IPS-18c (cell line): ENCODE measurements around the gene GPR151.
"Not testable (repeated sequence)": the region's sequence is repeated elsewhere in the genome, so short reads cannot be mapped to it uniquely, and the experiment has no call there.

Experiments used
- H3K4me3 ChIP-seq: 2 replicates; pipeline ENCODE4 v1.7.0; 2013; ENCODE audit warnings: low read depth, mild to moderate bottlenecking, low read length, moderate library complexity; ENCODE audit not compliant: insufficient read depth
- H3K9me3 ChIP-seq: one replicate; pipeline ENCODE4 v1.6.1; 2013; ENCODE audit warnings: mild to moderate bottlenecking, low read length, moderate library complexity; ENCODE audit not compliant: control insufficient read depth, insufficient read depth

Gene GPR151

DNA sequence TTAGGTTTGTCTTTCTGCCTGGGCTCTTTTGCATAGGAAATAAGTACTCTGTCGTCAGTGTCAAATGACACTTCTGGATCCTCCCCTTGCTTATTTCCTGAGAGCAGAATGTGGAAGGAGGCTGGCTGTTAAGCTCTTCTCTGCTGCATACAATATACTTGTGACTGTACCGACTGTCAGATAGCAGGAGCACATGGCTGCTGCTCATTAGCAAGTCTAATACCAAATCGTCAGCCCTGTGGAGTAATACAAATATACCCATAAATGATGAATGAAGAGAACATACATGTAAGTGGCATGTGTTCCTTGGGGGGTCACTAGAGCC lies at the start of gene GPR151:
Gene GPR151 (minus strand): TSS at position 40 of the 325 bp plus-strand sequence. CDS start 77 bp downstream, outside the sequence.
- Histone ChIP-seq H3K4me3 (no peak within 1 kb of the TSS), H3K9me3 (no peaks in the 10 kb centered on the region)

DNA sequence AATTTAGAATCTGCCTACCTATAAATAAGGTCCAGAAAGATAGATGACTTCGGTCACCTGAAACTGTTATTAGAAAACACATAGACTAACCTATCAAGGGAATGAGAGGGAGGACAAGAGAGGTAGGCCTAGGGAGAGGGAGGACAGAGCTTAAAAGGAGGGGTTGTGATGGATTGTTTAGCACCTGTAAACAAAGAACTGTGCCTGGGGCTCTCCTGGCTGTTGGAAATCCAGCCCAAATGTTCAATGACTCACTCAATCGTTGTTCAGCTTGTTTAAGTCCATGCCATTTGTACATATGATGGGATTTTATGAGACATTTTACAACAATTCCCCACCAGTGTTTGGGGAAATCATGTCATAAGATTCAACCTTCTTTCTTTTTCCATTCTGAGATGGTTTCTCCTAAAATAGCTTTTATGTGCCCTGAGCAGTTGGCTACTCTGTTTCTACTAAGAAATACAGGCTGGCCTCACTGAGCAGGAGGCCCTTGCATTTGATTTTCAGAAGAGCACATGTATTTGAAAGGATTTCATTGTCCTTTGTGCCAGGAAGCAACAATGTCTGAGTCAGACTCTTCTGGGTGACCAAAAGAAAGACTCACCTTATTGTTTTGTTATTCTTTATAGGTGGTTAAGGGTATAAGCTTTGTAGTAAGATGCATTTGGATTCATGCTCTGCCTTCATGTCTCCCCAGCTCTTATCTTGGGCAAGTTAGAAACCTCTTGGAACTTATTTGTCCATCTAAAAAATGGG lies 48.2 kb upstream of the GPR151 start:
- Histone ChIP-seq H3K9me3 (no peaks in the 10 kb centered on the region), H3K4me3 (no peak overlapping the region)

DNA sequence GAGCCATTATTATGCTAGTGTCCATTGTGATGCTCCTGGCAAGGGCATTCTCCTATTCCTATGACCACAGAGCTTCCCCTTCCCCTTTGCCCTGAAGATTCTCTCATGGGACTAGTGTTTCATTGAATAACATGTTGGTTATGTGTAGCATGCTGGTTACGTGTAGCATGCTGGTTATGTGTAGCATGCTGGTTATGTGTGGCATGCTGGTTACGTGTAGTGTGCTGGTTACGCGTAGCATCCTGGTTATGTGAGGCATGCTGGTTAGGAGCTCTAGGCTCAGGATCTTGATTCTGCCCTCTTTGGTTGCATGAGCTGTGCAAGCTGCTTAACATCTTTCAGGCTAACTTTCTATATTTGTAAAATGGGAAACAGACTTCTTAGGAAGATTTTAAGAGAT lies 46.5 kb upstream of the GPR151 start:
- no peaks in the 10 kb centered on the region for H3K9me3 ChIP-seq

DNA sequence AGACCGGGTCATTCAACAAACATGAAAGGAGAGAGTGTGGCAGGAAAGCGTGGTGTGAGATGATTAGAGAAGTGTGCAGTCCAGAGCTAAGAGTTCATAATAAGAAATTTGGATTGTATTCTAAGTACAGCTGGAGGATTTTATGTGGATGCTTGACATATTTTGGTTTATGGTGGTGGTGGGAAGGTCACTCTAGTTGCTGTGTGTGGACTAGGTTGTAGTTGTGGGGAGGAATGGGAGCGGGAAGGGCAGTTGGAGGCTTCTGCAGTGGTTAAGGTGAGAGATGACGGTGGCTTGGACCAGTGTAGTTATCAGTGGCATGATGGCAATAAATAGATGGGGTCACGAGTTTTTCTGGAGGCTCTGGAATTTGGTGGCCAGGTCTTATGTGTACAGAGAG lies 45.7 kb upstream of the GPR151 start:
- Histone ChIP-seq H3K4me3 (no peak overlapping the region), H3K9me3 (peaks cover 3% of the 10 kb centered on the region)

More for the DNA sequence above, 46.5 kb upstream of the GPR151 start:
- no peak overlapping the region for H3K4me3 ChIP-seq

DNA sequence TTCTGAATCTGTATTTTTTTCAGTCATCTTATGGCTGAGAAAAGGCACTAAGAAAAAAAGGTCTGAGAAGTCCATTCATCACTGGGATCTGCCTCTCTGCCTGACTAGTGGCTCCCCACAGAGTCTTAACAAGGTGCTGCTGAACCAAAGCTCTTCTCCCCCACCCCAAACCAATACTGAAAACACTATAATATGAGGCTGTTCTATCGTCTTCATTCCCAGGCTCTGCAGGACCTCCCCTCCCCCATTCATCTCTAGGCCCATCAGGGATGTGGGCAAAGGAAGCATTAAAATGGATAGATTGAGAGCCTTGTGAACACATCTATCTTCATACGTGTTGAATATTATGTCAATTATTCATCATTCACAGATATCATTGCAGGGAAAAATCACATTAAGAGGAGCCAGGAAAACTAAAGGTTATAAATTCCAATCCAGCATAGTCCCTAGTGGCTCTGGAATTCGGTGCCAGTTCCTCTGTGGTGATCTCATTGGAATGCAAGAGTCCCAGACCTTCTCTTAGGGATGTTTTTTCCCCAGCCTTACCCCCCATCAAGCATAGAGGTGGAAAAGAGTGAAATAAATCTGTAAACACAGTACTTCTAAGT lies 44.3 kb upstream of the GPR151 start:
- H3K9me3 ChIP-seq, result peaks cover 4% of the 10 kb centered on the region
- H3K4me3 ChIP-seq, result no peak overlapping the region

DNA sequence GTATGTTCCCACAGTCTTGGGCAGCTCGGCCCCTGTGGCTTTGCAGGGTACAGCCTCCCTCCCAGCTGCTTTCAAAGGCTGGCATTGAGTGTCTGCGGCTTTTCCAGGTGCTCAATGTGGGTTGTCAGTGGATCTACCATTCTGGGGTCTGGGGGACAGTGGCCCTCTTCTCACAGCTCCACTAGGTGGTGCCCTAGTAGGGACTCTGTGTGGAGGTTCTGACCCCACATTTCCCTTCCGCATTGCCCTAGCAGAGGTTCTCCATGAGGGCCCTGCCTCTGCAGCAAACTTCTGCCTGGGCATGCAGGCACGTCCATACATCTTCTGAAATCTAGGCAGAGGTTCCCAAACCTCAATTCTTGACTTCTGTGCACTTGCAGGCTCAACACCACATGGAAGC lies 40.9 kb upstream of the GPR151 start:
- H3K9me3 ChIP-seq, H3K4me3 ChIP-seq: not testable (repeated sequence)

DNA sequence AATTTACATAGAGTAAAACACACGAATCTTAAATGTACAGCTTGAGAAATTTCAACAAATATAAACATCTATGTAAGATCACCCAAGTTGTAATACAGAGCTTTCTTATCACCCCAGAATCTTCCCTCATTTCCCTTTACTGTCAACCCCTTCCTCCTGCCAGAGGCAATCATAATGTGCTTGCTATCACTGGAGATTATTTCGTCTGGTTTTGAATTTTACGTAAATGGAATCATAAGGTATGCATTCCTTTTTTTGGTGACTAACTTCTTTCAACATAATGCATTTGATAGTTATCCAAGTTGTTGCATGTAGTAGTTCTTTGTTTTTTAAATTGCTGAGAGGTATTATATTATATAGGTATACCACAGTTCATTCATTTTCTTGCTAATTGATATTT lies 37.5 kb upstream of the GPR151 start:
- Histone ChIP-seq H3K4me3 (no peak overlapping the region), H3K9me3 (peaks cover 4% of the 10 kb centered on the region)

DNA sequence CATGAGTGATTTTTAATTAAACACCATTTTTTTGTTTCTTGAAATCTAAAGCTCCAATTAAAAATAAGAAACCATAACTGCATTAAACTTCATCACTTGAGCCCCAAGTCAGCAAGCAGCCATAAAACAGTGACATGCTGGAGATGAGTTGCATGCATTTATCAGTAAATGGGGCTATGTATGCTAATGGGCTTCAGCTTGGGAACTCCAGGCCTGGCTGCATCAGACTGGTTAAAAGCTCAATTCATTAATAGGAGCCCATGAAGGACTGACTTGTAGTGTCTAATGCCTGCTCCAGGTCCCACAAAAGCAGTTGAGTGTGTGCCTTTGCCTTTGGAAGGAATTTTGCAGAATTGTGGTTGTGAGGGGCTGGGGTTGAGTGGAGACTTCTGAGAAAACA lies 33.6 kb upstream of the GPR151 start:
- H3K4me3 ChIP-seq, result no peak overlapping the region
- H3K9me3 ChIP-seq, result no peaks in the 10 kb centered on the region

DNA sequence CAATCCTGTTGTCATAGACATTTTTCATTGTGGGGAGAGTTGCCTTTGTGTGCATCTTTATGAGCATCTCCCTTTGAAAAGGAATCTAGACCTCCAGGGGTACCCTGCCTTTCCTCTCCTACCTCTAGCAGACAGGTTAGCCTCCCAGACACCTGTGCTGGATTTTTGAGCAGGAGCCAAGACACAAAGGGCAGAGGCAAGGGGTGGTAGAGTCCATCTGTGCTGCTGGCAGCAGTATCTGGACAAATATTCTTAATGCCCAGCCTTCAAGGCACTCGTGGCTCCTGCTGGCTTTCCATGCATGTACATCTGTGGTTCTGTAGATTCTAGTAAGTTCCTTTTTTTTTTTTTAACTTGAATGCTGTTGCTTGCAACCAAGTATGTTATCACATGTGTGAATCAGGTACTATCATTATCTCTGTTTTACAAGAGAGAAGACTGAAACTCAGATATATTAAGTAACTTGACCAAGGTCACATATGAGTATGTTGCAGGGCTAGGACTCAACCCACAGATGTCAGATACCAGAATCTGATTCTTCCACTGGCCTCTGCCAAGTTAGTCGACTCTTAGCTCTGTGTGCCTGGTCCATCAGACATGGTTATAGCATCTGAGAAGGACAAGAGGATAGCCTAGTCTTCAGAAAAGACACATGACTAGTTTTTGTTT lies 32.9 kb upstream of the GPR151 start:
- Histone ChIP-seq H3K4me3 (no peak overlapping the region), H3K9me3 (no peaks in the 10 kb centered on the region)

DNA sequence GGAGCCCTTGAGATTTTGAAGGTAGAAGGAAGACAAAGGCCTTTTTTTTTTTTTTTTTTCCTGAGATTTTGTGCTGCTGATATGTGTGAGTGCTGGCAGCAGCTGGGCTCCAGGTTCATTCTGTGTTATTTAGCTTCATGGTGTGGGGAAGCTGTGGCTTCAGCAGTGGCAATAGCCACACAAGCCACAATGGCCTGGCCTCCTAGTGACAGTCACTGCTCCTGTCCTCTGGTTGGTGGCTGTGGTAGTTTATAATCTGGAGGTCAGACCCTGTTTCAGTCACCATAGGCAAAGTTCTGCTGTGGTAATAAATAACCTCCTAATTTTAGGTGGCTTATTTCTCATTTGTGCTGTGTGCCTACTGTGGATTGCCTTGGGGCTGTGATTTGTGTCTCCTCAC lies 28.2 kb upstream of the GPR151 start:
- H3K4me3 ChIP-seq, result no peak overlapping the region
- no peaks in the 10 kb centered on the region for H3K9me3 ChIP-seq

DNA sequence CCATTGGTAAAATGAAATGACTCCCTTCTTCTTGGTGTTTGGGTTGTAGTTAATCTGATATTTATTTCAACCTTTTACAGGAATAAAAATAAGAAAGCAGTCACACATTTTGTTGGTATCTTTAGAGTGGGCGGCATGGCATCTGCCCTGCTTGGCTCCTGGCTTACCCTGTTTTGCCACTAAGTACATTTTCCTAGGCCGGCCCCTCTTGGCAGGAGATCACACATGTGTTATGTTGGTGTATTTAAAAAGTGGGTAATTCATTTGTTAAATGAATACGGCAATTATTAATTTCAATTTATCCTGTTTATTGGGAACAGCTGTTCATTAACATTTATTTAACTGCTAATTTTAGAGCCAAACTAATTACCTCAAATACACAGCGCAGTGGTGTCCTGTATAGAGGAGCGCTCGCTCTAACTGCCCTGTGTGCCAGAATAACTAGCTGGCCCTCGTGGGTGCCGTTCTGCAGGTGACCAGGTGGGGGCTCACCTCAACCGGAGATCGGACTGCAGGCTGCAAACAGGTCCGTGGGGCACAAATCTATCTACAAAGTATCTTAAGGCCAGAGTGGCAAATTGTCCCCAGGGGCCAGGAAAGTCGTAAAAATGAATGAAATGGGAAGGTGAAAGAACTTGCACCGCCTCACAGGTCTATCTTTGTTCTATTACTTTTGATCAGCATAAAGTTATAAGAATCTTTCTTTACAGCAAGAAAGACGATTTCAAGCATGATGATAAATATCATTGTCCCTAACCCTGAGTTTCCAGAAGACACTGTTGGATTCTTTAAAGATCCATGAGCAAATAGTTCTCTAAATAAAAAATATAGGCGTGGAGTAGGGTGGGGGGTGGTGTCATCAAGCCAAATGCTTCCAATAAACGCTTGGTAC lies 26.2 kb upstream of the GPR151 start:
- Histone ChIP-seq H3K4me3 (no peak overlapping the region), H3K9me3 (no peaks in the 10 kb centered on the region)

DNA sequence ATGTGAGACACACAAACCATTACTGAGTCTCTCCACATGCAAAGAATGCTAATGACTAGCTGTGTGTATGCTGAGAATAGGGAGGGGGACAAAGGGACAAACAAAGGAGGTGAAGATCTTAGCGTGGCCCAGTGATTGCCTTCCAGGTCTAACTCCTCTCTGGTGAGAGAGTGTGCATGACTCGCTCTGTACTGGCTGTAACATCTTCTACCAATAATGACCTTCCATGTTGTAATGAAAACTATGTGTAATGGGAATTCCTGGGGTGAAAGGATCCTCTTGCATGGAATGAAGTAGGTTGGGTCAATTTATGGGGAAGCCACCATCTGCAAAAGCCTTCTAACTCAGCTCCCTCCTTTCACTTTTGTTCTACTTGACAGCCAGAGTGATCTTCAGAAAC lies 24.4 kb upstream of the GPR151 start:
- Histone ChIP-seq H3K4me3 (no peak overlapping the region), H3K9me3 (no peaks in the 10 kb centered on the region)

DNA sequence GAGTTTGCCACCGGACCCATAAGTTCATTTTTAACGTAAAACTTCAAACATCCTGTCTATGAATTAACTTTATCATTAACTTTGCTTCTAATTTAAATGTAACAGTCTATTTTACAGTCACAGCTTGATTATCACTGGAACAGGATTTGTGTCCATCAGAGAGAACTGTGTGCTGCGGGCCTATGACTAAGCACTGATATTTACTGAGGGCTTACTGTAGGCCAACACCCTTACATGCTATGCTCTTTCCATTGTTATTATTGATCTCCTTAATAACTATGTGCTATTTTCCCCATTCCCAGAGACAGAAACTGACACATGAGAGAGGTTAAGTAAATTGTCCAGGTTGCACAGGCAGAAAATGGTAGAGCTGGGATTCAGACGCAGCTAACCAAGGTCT lies 24.0 kb upstream of the GPR151 start:
- no peak overlapping the region for H3K4me3 ChIP-seq
- no peaks in the 10 kb centered on the region for H3K9me3 ChIP-seq

DNA sequence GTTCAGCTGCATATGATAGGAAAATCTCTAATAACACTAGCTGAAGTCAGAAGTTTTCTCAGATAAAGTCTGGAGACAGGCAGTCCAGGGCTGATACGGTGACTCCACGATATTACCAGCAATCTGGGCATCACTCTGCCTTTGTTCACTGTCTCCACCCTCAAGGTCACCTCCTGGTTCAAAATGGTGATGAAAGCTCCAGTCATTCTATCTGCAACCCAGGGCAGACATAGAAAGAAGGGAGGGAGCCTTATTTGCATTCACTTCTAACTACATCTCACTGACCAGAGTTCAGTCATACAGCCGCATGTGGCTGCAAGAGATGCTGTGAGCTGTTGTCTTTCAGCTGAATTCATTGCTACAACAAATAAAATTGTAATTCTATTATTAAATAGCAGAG lies 22.4 kb upstream of the GPR151 start:
- no peaks in the 10 kb centered on the region for H3K9me3 ChIP-seq
- H3K4me3 ChIP-seq, result no peak overlapping the region

DNA sequence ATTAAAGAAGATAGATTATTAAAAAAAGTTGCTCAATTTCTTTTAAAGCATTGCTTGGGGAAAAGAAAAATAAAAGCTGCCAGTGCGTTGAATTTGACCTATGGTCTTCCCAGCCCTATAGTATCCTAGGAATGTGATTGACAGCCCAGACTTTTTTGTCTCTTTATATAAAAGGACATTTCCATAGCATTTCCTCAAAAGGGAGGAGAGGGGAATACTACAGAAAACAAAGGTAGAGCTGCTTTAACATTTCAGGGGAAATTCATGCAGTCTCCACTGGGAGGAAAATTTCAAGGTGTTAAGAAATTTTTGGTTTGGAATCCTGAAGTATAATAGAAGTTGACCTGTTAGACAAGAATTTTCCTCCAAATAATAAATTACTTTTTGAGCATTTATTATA lies 17.9 kb upstream of the GPR151 start:
- Histone ChIP-seq H3K9me3 (no peaks in the 10 kb centered on the region), H3K4me3 (no peak overlapping the region)

DNA sequence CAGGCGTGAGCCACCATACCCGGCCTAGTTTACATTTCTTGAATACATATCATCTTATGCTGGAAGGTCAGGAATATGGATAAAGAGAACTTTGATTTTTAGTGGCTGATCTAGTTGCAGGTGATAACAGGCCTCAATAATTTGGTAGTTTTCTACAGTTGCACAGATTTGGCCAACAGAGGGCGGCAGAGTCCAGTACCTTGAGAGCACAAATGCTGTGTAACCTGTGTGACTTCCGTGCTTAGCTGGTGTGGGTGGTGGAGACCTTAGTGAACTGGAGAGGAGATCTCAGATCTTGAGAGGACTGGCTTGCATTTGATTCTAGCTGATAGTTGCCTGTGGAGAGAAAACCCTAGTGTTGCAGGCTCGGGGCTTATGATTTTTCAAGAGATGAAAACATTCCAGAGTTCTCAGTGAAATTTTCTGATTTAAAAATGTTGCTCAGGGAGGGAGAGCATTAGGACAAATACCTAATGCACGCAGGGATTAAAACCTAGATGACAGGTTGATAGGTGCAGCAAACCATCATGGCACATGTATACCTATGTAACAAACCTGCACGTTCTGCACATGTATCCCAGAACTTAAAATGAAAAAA lies 17.4 kb upstream of the GPR151 start:
- Histone ChIP-seq H3K9me3 (peaks cover 2% of the 10 kb centered on the region), H3K4me3 (no peak overlapping the region)

DNA sequence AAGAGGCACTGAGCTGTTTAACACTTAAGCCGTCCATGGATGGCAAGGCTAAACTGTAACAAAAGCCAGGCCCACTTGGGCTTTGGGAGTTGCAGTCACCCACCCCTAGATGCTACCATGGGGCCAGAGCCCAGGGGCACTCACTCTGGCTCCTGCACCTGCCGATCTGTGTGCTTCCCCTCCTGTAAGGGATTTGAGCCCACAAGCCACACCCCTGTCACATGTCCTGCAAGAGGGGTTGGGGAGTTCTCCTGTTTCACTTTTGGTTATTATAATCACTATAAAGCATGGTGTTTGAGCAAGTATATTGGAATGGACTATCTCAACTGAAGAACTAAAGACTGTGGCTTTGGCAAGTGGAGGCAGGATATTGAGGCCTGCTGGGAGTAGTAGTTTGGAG lies 14.0 kb upstream of the GPR151 start:
- H3K9me3 ChIP-seq, result peaks cover 2% of the 10 kb centered on the region
- H3K4me3 ChIP-seq, result no peak overlapping the region
